ENCODE results near the gene PFDN1.

PFDN1 gene

GRCh38 chr5:140295414-140295813, 7.5 kb downstream of the PFDN1 start:
- DNase-seq (ENCODE audit: low read depth), result no peak

GRCh38 chr5:140294753-140295152, 8.1 kb downstream of the PFDN1 start:
- DNase-seq (ENCODE audit: low read depth), result no peak

GRCh38 chr5:140293849-140294100, 9.1 kb downstream of the PFDN1 start:
- no peak for DNase-seq (ENCODE audit: low read depth)

- no peak for DNase-seq (ENCODE audit: low read depth)
Measured at GRCh38 chr5:140293091-140293848, 9.6 kb downstream of the PFDN1 start.

- no peak for DNase-seq (ENCODE audit: low read depth)
Measured at GRCh38 chr5:140292212-140293036, 10.5 kb downstream of the PFDN1 start.

GRCh38 chr5:140287801-140288521, 14.9 kb downstream of the PFDN1 start:
- DNase-seq (ENCODE audit: low read depth), result no peak

GRCh38 chr5:140286424-140286823, 16.5 kb downstream of the PFDN1 start:
- no peak for DNase-seq (ENCODE audit: low read depth)

- no peak for DNase-seq (ENCODE audit: low read depth)
Measured at GRCh38 chr5:140284013-140284412, 18.9 kb downstream of the PFDN1 start.

GRCh38 chr5:140282266-140282665, 20.6 kb downstream of the PFDN1 start:
- DNase-seq (ENCODE audit: low read depth), result no peak

GRCh38 chr5:140275837-140276236, 27.1 kb downstream of the PFDN1 start:
- DNase-seq (ENCODE audit: low read depth), result no peak

- no peak for DNase-seq (ENCODE audit: low read depth)
Measured at GRCh38 chr5:140273401-140273877, 29.5 kb downstream of the PFDN1 start.

- DNase-seq (ENCODE audit: low read depth), result no peak
Measured at GRCh38 chr5:140270008-140270407, 32.9 kb downstream of the PFDN1 start.

- DNase-seq (ENCODE audit: low read depth), result no peak
Measured at GRCh38 chr5:140267559-140268018, 35.3 kb downstream of the PFDN1 start.

- DNase-seq (ENCODE audit: low read depth), result no peak
Measured at GRCh38 chr5:140267201-140267540, 35.7 kb downstream of the PFDN1 start.

- DNase-seq (ENCODE audit: low read depth), result no peak
Measured at GRCh38 chr5:140266471-140267200, 36.3 kb downstream of the PFDN1 start.

- no peak for DNase-seq (ENCODE audit: low read depth)
Measured at GRCh38 chr5:140265845-140266244, 37.1 kb downstream of the PFDN1 start.

- no peak for DNase-seq (ENCODE audit: low read depth)
Measured at GRCh38 chr5:140262839-140263238, 40.1 kb downstream of the PFDN1 start.

GRCh38 chr5:140262221-140262620, 40.7 kb downstream of the PFDN1 start:
- DNase-seq (ENCODE audit: low read depth), result no peak

- DNase-seq (ENCODE audit: low read depth), result no peak
Measured at GRCh38 chr5:140261403-140262171, 41.3 kb downstream of the PFDN1 start.

GRCh38 chr5:140260089-140260656, 42.7 kb downstream of the PFDN1 start:
- no peak for DNase-seq (ENCODE audit: low read depth)

- no peak for DNase-seq (ENCODE audit: low read depth)
Measured at GRCh38 chr5:140259500-140259899, 43.4 kb downstream of the PFDN1 start.
